ENCODE data around the gene TREM1. TPM values are rescaled to one million over a fixed set of nuclear protein-coding genes. Genes with fewer than 3 reads are reported as not detected.

TREM1 gene
- total RNA-seq, 1 donor from 2014 or later: not detected

GRCh38 chr6:41269166-41269565 lies 17.3 kb downstream of the TREM1 start:
- Mint-ChIP-seq H3K27ac (no peak overlapping the region), H3K9me3 (no peaks in the 10 kb centered on the region), H3K36me3 (ENCODE audit: low read depth) (peaks cover 1% of the 10 kb centered on the region), H3K27me3 (ENCODE audit: insufficient read depth) (peaks cover 2% of the 10 kb centered on the region), H3K4me1 (ENCODE audit: low read depth) (peaks cover 10% of the 10 kb centered on the region), H3K4me3 (no peak overlapping the region)
- intact Hi-C loops (cut with micrococcal nuclease): no loop called here
- no peak for DNase-seq (ENCODE audit: low spot score)

GRCh38 chr6:41268478-41268877 lies 18.0 kb downstream of the TREM1 start:
- no peak overlapping the region for H3K27ac Mint-ChIP-seq
- H3K4me3 Mint-ChIP-seq: no peak overlapping the region

GRCh38 chr6:41266541-41266940 lies 19.9 kb downstream of the TREM1 start:
- Mint-ChIP-seq H3K4me1 (ENCODE audit: low read depth) (peaks cover under 1% of the 10 kb centered on the region), H3K36me3 (ENCODE audit: low read depth) (no peaks in the 10 kb centered on the region), H3K27ac (no peak overlapping the region), H3K9me3 (peaks cover 20% of the 10 kb centered on the region), H3K27me3 (ENCODE audit: insufficient read depth) (peaks cover 4% of the 10 kb centered on the region), H3K4me3 (no peak overlapping the region)
- intact Hi-C loops (cut with micrococcal nuclease): no loop called here
- no peak for DNase-seq (ENCODE audit: low spot score)

More at GRCh38 chr6:41268478-41268877, 18.0 kb downstream of the TREM1 start:
- intact Hi-C loops (cut with micrococcal nuclease): no loop called here
- Mint-ChIP-seq H3K4me1 (ENCODE audit: low read depth) (peaks cover 10% of the 10 kb centered on the region), H3K36me3 (ENCODE audit: low read depth) (peaks cover 1% of the 10 kb centered on the region), H3K9me3 (peaks cover 5% of the 10 kb centered on the region), H3K27me3 (ENCODE audit: insufficient read depth) (peaks cover 2% of the 10 kb centered on the region)
- no peak for DNase-seq (ENCODE audit: low spot score)

- DNase-seq (ENCODE audit: low spot score): no peak
Observed at GRCh38 chr6:41263267-41263666, 23.2 kb downstream of the TREM1 start.

GRCh38 chr6:41262401-41262800 lies 24.1 kb downstream of the TREM1 start:
- no peak overlapping the region for H3K27ac Mint-ChIP-seq
- H3K4me1 Mint-ChIP-seq (ENCODE audit: low read depth): no peaks in the 10 kb centered on the region
- peaks cover 33% of the 10 kb centered on the region for H3K9me3 Mint-ChIP-seq
- H3K4me3 Mint-ChIP-seq: no peak overlapping the region
- no peak for DNase-seq (ENCODE audit: low spot score)
- intact Hi-C loops (cut with micrococcal nuclease): no loop called here
- peaks cover 7% of the 10 kb centered on the region for H3K27me3 Mint-ChIP-seq (ENCODE audit: insufficient read depth)
- no peaks in the 10 kb centered on the region for H3K36me3 Mint-ChIP-seq (ENCODE audit: low read depth)

More at GRCh38 chr6:41263267-41263666, 23.2 kb downstream of the TREM1 start:
- intact Hi-C loops (cut with micrococcal nuclease): no loop called here
- Mint-ChIP-seq H3K4me1 (ENCODE audit: low read depth) (no peaks in the 10 kb centered on the region), H3K36me3 (ENCODE audit: low read depth) (no peaks in the 10 kb centered on the region), H3K4me3 (no peak overlapping the region), H3K27me3 (ENCODE audit: insufficient read depth) (peaks cover 7% of the 10 kb centered on the region), H3K9me3 (peaks cover 33% of the 10 kb centered on the region), H3K27ac (no peak overlapping the region)

GRCh38 chr6:41258196-41258493 lies 28.3 kb downstream of the TREM1 start:
- Mint-ChIP-seq H3K4me1 (ENCODE audit: low read depth) (peaks cover 8% of the 10 kb centered on the region), H3K27me3 (ENCODE audit: insufficient read depth) (peaks cover 4% of the 10 kb centered on the region), H3K27ac (no peak overlapping the region), H3K9me3 (peaks cover 25% of the 10 kb centered on the region), H3K4me3 (no peak overlapping the region), H3K36me3 (ENCODE audit: low read depth) (no peaks in the 10 kb centered on the region)
- DNase-seq (ENCODE audit: low spot score): no peak
- intact Hi-C loops (cut with micrococcal nuclease): no loop called here

GRCh38 chr6:41257369-41258195 lies 28.9 kb downstream of the TREM1 start:
- no peak overlapping the region for H3K4me3 Mint-ChIP-seq
- H3K36me3 Mint-ChIP-seq (ENCODE audit: low read depth): peaks cover under 1% of the 10 kb centered on the region
- H3K4me1 Mint-ChIP-seq (ENCODE audit: low read depth): peaks cover 8% of the 10 kb centered on the region
- H3K27ac Mint-ChIP-seq: no peak overlapping the region
- intact Hi-C loops (cut with micrococcal nuclease): no loop called here
- peaks cover 23% of the 10 kb centered on the region for H3K9me3 Mint-ChIP-seq
- peaks cover 7% of the 10 kb centered on the region for H3K27me3 Mint-ChIP-seq (ENCODE audit: insufficient read depth)
- DNase-seq (ENCODE audit: low spot score): no peak

GRCh38 chr6:41256383-41256782 lies 30.1 kb downstream of the TREM1 start:
- intact Hi-C loops (cut with micrococcal nuclease): no loop called here
- no peak for DNase-seq (ENCODE audit: low spot score)
- no peak overlapping the region for H3K4me3 Mint-ChIP-seq
- peaks cover 17% of the 10 kb centered on the region for H3K9me3 Mint-ChIP-seq
- H3K27ac Mint-ChIP-seq: no peak overlapping the region
- peaks cover 11% of the 10 kb centered on the region for H3K27me3 Mint-ChIP-seq (ENCODE audit: insufficient read depth)
- peaks cover 8% of the 10 kb centered on the region for H3K4me1 Mint-ChIP-seq (ENCODE audit: low read depth)
- peaks cover 2% of the 10 kb centered on the region for H3K36me3 Mint-ChIP-seq (ENCODE audit: low read depth)

- H3K4me3 Mint-ChIP-seq: no peak overlapping the region
- peaks cover 13% of the 10 kb centered on the region for H3K9me3 Mint-ChIP-seq
- DNase-seq (ENCODE audit: low spot score): no peak
- peaks cover 8% of the 10 kb centered on the region for H3K4me1 Mint-ChIP-seq (ENCODE audit: low read depth)
- peaks cover 11% of the 10 kb centered on the region for H3K27me3 Mint-ChIP-seq (ENCODE audit: insufficient read depth)
- peaks cover 2% of the 10 kb centered on the region for H3K36me3 Mint-ChIP-seq (ENCODE audit: low read depth)
- no peak overlapping the region for H3K27ac Mint-ChIP-seq
- intact Hi-C loops (cut with micrococcal nuclease): no loop called here
Observed at GRCh38 chr6:41255638-41256246, 30.7 kb downstream of the TREM1 start.

GRCh38 chr6:41255110-41255509 lies 31.4 kb downstream of the TREM1 start:
- Mint-ChIP-seq H3K27ac (no peak overlapping the region), H3K27me3 (ENCODE audit: insufficient read depth) (peaks cover 8% of the 10 kb centered on the region), H3K9me3 (peaks cover 13% of the 10 kb centered on the region), H3K36me3 (ENCODE audit: low read depth) (peaks cover 2% of the 10 kb centered on the region), H3K4me1 (ENCODE audit: low read depth) (peaks cover 8% of the 10 kb centered on the region), H3K4me3 (no peak overlapping the region)
- no peak for DNase-seq (ENCODE audit: low spot score)
- intact Hi-C loops (cut with micrococcal nuclease): no loop called here

- Mint-ChIP-seq H3K9me3 (peaks cover 6% of the 10 kb centered on the region), H3K27ac (no peak overlapping the region), H3K4me3 (no peak overlapping the region), H3K36me3 (ENCODE audit: low read depth) (peaks cover 2% of the 10 kb centered on the region), H3K27me3 (ENCODE audit: insufficient read depth) (peaks cover 8% of the 10 kb centered on the region), H3K4me1 (ENCODE audit: low read depth) (peaks cover 12% of the 10 kb centered on the region)
- intact Hi-C loops (cut with micrococcal nuclease): no loop called here
- no peak for DNase-seq (ENCODE audit: low spot score)
Observed at GRCh38 chr6:41252401-41253169, 33.9 kb downstream of the TREM1 start.

GRCh38 chr6:41247882-41248705 lies 38.4 kb downstream of the TREM1 start:
- Mint-ChIP-seq H3K27me3 (ENCODE audit: insufficient read depth) (peaks cover 13% of the 10 kb centered on the region), H3K9me3 (peaks cover 10% of the 10 kb centered on the region), H3K27ac (no peak overlapping the region), H3K36me3 (ENCODE audit: low read depth) (peaks cover 2% of the 10 kb centered on the region), H3K4me3 (no peak overlapping the region), H3K4me1 (ENCODE audit: low read depth) (peaks cover 4% of the 10 kb centered on the region)
- intact Hi-C loops (cut with micrococcal nuclease): no loop called here
- no peak for DNase-seq (ENCODE audit: low spot score)

Measured in activated T-helper 1 cell treated with anti-CD3 and anti-CD28 coated beads, Interleukin-12 subunit alpha, Interleukin-12 subunit beta, Interleukin-2, Interleukin-4 antibody, amounts not matched to agents 30 ng/mL and 10 ng/mL and 1 ng/mL, durations not matched to agents 14 hours and 24 hours and 36 hours (primary cell).